ENCODE results near the gene HSD17B7. TPM values are rescaled to one million over a fixed set of nuclear protein-coding genes. Genes with fewer than 3 reads are reported as not detected.

The HSD17B7 gene
- total RNA-seq, 1 donor from 2014 or later = 10.9 TPM

- FAIRE-seq = no peak
- no peak for TF ChIP-seq CTCF (IDR thresholded peaks at IDR 0.05; ENCODE audit: insufficient read depth, low read depth, low read length)
- no peak for TF ChIP-seq EZH2 (IDR thresholded peaks at IDR 0.05; ENCODE audit: insufficient read depth, low read length)
- H3K9me3 Mint-ChIP-seq (ENCODE audit: unreplicated experiment) = peaks cover 4% of the 10 kb centered on the region
- DNase-seq (ENCODE audit: low read depth) = no peak
- no peak overlapping the region for H3K27ac Mint-ChIP-seq (ENCODE audit: unreplicated experiment)
- no peaks in the 10 kb centered on the region for H3K79me2 ChIP-seq (ENCODE audit: insufficient read depth, low read length)
- no peaks in the 10 kb centered on the region for H3K9me3 ChIP-seq (ENCODE audit: insufficient read depth, low read depth, low read length)
- no peak overlapping the region for H2AFZ ChIP-seq (ENCODE audit: low read depth, low read length)
- H3K4me2 ChIP-seq (ENCODE audit: low read length) = no peak overlapping the region
- H3K9ac ChIP-seq (ENCODE audit: low read length) = no peak overlapping the region
- H3K4me1 ChIP-seq (ENCODE audit: insufficient read depth, low read length) = no peaks in the 10 kb centered on the region
- H3K27me3 ChIP-seq (ENCODE audit: insufficient read depth, low read length) = no peaks in the 10 kb centered on the region
- no peak overlapping the region for H3K4me3 ChIP-seq (ENCODE audit: insufficient read depth, low read depth, low read length)
- H3K4me3 Mint-ChIP-seq (ENCODE audit: unreplicated experiment) = no peak overlapping the region
- no peak overlapping the region for H3K27ac ChIP-seq (ENCODE audit: low read depth, low read length)
- H3K4me1 Mint-ChIP-seq (ENCODE audit: low read depth, unreplicated experiment) = no peaks in the 10 kb centered on the region
- H3K36me3 ChIP-seq (ENCODE audit: insufficient read depth, low read length) = no peaks in the 10 kb centered on the region
- no peaks in the 10 kb centered on the region for H3K27me3 Mint-ChIP-seq (ENCODE audit: low read depth, unreplicated experiment)
- no peaks in the 10 kb centered on the region for H4K20me1 ChIP-seq (ENCODE audit: insufficient read depth, low read length)
- no peaks in the 10 kb centered on the region for H3K36me3 Mint-ChIP-seq (ENCODE audit: low read depth, unreplicated experiment)
These were observed 44.8 kb downstream of the HSD17B7 start for GRCh38 chr1:162835157-162835899.

GRCh38 chr1:162838863-162839262 lies 48.4 kb downstream of the HSD17B7 start:
- no peak for TF ChIP-seq CTCF (IDR thresholded peaks at IDR 0.05; ENCODE audit: insufficient read depth, low read depth, low read length)
- Histone ChIP-seq H3K4me3 (ENCODE audit: insufficient read depth, low read depth, low read length) (no peak overlapping the region), H3K27me3 (ENCODE audit: insufficient read depth, low read length) (no peaks in the 10 kb centered on the region), H4K20me1 (ENCODE audit: insufficient read depth, low read length) (no peaks in the 10 kb centered on the region), H3K36me3 (ENCODE audit: insufficient read depth, low read length) (no peaks in the 10 kb centered on the region), H2AFZ (ENCODE audit: low read depth, low read length) (no peak overlapping the region), H3K4me2 (ENCODE audit: low read length) (no peak overlapping the region), H3K27ac (ENCODE audit: low read depth, low read length) (no peak overlapping the region), H3K9me3 (ENCODE audit: insufficient read depth, low read depth, low read length) (no peaks in the 10 kb centered on the region), H3K79me2 (ENCODE audit: insufficient read depth, low read length) (no peaks in the 10 kb centered on the region), H3K4me1 (ENCODE audit: insufficient read depth, low read length) (no peaks in the 10 kb centered on the region), H3K9ac (ENCODE audit: low read length) (no peak overlapping the region)
- no peak for DNase-seq (ENCODE audit: low read depth)
- no peaks in the 10 kb centered on the region for H3K4me1 Mint-ChIP-seq (ENCODE audit: low read depth, unreplicated experiment)
- H3K27ac Mint-ChIP-seq (ENCODE audit: unreplicated experiment) = no peak overlapping the region
- H3K36me3 Mint-ChIP-seq (ENCODE audit: low read depth, unreplicated experiment) = no peaks in the 10 kb centered on the region
- peaks cover 4% of the 10 kb centered on the region for H3K9me3 Mint-ChIP-seq (ENCODE audit: unreplicated experiment)
- FAIRE-seq = no peak
- no peaks in the 10 kb centered on the region for H3K27me3 Mint-ChIP-seq (ENCODE audit: low read depth, unreplicated experiment)
- H3K4me3 Mint-ChIP-seq (ENCODE audit: unreplicated experiment) = no peak overlapping the region

- H3K4me3 Mint-ChIP-seq (ENCODE audit: unreplicated experiment) = no peak overlapping the region
- no peaks in the 10 kb centered on the region for H3K36me3 Mint-ChIP-seq (ENCODE audit: low read depth, unreplicated experiment)
- H3K27ac ChIP-seq (ENCODE audit: low read depth, low read length) = no peak overlapping the region
- peaks cover 4% of the 10 kb centered on the region for H3K9me3 Mint-ChIP-seq (ENCODE audit: unreplicated experiment)
- no peaks in the 10 kb centered on the region for H3K27me3 ChIP-seq (ENCODE audit: insufficient read depth, low read length)
- no peaks in the 10 kb centered on the region for H4K20me1 ChIP-seq (ENCODE audit: insufficient read depth, low read length)
- no peak overlapping the region for H3K9ac ChIP-seq (ENCODE audit: low read length)
- TF ChIP-seq CTCF (IDR thresholded peaks at IDR 0.05; ENCODE audit: insufficient read depth, low read depth, low read length) (no peak), EZH2 (IDR thresholded peaks at IDR 0.05; ENCODE audit: insufficient read depth, low read length) (no peak)
- no peak overlapping the region for H3K4me2 ChIP-seq (ENCODE audit: low read length)
- H3K79me2 ChIP-seq (ENCODE audit: insufficient read depth, low read length) = no peaks in the 10 kb centered on the region
- H3K9me3 ChIP-seq (ENCODE audit: insufficient read depth, low read depth, low read length) = no peaks in the 10 kb centered on the region
- H3K4me3 ChIP-seq (ENCODE audit: insufficient read depth, low read depth, low read length) = no peak overlapping the region
- FAIRE-seq = no peak
- no peak overlapping the region for H2AFZ ChIP-seq (ENCODE audit: low read depth, low read length)
- DNase-seq (ENCODE audit: low read depth) = no peak
- H3K4me1 ChIP-seq (ENCODE audit: insufficient read depth, low read length) = no peaks in the 10 kb centered on the region
- H3K27ac Mint-ChIP-seq (ENCODE audit: unreplicated experiment) = no peak overlapping the region
- no peaks in the 10 kb centered on the region for H3K36me3 ChIP-seq (ENCODE audit: insufficient read depth, low read length)
- no peaks in the 10 kb centered on the region for H3K27me3 Mint-ChIP-seq (ENCODE audit: low read depth, unreplicated experiment)
- H3K4me1 Mint-ChIP-seq (ENCODE audit: low read depth, unreplicated experiment) = no peaks in the 10 kb centered on the region
These were observed 49.8 kb downstream of the HSD17B7 start for GRCh38 chr1:162840250-162840839.

Measured in astrocyte (in vitro differentiated cells and primary cell).